Glutamatergic neuron (in vitro differentiated cells): ENCODE data around the gene RPAP3. TPM values are rescaled to one million over a fixed set of nuclear protein-coding genes. Genes with fewer than 3 reads are reported as not detected.
A peak's percentile ranks its signal among the peaks of the same experiment; 100 is the strongest.
"Not testable (repeated sequence)": the region's sequence is repeated elsewhere in the genome, so short reads cannot be mapped to it uniquely, and the experiment has no call there.

Experiments used
- DNase-seq: peaks from one replicate; pipeline ENCODE4 v3.0.0; 2022
- H3K27ac Mint-ChIP-seq: one replicate; pipeline ENCODE4 v1.8.0; 2020; ENCODE audit warnings: mild to moderate bottlenecking, mixed read lengths, inconsistent platforms; ENCODE audit not compliant: unreplicated experiment
- H3K27me3 Mint-ChIP-seq: one replicate; pipeline ENCODE4 v1.8.0; 2020; ENCODE audit warnings: mild to moderate bottlenecking, moderate library complexity, mixed read lengths, inconsistent platforms; ENCODE audit not compliant: unreplicated experiment
- H3K36me3 Mint-ChIP-seq: one replicate; pipeline ENCODE4 v1.8.0; 2020; ENCODE audit warnings: mild to moderate bottlenecking, mixed read lengths, inconsistent platforms; ENCODE audit not compliant: unreplicated experiment
- H3K4me1 Mint-ChIP-seq: one replicate; pipeline ENCODE4 v1.8.0; 2020; ENCODE audit warnings: mild to moderate bottlenecking, low read depth, mixed read lengths, inconsistent platforms; ENCODE audit not compliant: unreplicated experiment
- H3K4me3 Mint-ChIP-seq: one replicate; pipeline ENCODE4 v1.8.0; 2020; ENCODE audit warnings: mild to moderate bottlenecking, mixed read lengths, inconsistent platforms; ENCODE audit not compliant: unreplicated experiment
- H3K9me3 Mint-ChIP-seq: one replicate; pipeline ENCODE4 v1.8.0; 2020; ENCODE audit warnings: mild to moderate bottlenecking, moderate library complexity, mixed read lengths, inconsistent platforms; ENCODE audit not compliant: unreplicated experiment
- total RNA-seq: library from RNA; stranded (reverse); fragmentation: NEBNext Ultra II Directional; extraction: Animal tissue kit (Norgen Biotek cat#: 25700); gene quantifications from one replicate; pipeline ENCODE4 v1.2.1, GENCODE V29; 2021; ENCODE audit not compliant: unreplicated experiment
- TF ChIP-seq, protein P1 (sequence below): fragments of 200-600 bp; sonication (generic); IDR thresholded peaks from one replicate; pipeline ENCODE4 v1.5.0; 2021; ENCODE audit not compliant: partially characterized antibody, unreplicated experiment

Gene RPAP3
- total RNA-seq, 1 donor from 2014 or later, result 29.5 TPM

DNA sequence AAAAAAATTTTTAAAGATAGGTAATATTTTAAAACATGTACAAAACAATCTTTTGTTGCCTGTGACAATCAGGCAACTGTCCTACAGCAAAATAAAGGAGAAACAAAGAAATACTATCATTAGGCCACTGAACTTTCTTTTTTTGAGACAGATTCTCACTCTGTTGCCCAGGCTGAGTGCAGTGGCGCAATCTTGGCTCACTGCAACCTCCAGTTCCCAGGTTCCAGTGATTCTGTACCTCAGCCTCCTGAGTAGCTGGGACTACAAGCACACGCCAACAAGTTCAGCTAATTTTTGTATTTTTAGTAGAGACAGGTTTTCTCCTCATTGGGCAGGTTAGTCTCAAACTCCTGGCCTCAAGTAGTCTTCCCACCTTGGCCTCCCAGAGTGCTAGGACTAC lies 16.6 kb downstream of the RPAP3 start:
- H3K27me3 Mint-ChIP-seq, result no peaks in the 10 kb centered on the region
- DNase-seq, result no peak
- peaks cover 9% of the 10 kb centered on the region for H3K36me3 Mint-ChIP-seq
- TF ChIP-seq, protein P1, sequence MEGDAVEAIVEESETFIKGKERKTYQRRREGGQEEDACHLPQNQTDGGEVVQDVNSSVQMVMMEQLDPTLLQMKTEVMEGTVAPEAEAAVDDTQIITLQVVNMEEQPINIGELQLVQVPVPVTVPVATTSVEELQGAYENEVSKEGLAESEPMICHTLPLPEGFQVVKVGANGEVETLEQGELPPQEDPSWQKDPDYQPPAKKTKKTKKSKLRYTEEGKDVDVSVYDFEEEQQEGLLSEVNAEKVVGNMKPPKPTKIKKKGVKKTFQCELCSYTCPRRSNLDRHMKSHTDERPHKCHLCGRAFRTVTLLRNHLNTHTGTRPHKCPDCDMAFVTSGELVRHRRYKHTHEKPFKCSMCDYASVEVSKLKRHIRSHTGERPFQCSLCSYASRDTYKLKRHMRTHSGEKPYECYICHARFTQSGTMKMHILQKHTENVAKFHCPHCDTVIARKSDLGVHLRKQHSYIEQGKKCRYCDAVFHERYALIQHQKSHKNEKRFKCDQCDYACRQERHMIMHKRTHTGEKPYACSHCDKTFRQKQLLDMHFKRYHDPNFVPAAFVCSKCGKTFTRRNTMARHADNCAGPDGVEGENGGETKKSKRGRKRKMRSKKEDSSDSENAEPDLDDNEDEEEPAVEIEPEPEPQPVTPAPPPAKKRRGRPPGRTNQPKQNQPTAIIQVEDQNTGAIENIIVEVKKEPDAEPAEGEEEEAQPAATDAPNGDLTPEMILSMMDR, result no peak
- no peak overlapping the region for H3K4me3 Mint-ChIP-seq
- no peaks in the 10 kb centered on the region for H3K9me3 Mint-ChIP-seq
- H3K27ac Mint-ChIP-seq, result no peak overlapping the region
- peaks cover 3% of the 10 kb centered on the region for H3K4me1 Mint-ChIP-seq

DNA sequence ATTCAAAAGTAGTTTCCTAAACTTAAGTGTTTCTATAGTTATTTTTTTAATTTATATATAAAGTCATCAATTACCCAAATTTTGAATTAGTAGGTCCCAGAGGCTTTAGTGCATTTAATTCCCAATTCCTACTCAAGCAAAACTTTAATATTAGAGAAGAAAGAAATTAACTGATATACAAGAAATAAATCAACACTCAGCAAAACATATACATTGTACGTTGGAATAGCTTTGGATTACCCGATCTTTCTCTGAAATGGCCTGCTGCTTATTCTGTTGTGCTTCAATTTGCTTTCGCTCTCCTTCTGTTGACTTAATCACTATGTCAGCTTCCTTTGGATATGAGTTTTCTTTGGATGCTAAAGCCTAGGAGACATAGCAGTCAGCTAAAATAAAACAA lies 18.2 kb downstream of the RPAP3 start:
- Mint-ChIP-seq H3K4me3 (no peak overlapping the region), H3K27me3 (no peaks in the 10 kb centered on the region), H3K27ac (no peak overlapping the region), H3K4me1 (peaks cover 3% of the 10 kb centered on the region), H3K9me3 (no peaks in the 10 kb centered on the region), H3K36me3 (peaks cover 9% of the 10 kb centered on the region)
- no peak for DNase-seq
- TF ChIP-seq, protein P1, result no peak

DNA sequence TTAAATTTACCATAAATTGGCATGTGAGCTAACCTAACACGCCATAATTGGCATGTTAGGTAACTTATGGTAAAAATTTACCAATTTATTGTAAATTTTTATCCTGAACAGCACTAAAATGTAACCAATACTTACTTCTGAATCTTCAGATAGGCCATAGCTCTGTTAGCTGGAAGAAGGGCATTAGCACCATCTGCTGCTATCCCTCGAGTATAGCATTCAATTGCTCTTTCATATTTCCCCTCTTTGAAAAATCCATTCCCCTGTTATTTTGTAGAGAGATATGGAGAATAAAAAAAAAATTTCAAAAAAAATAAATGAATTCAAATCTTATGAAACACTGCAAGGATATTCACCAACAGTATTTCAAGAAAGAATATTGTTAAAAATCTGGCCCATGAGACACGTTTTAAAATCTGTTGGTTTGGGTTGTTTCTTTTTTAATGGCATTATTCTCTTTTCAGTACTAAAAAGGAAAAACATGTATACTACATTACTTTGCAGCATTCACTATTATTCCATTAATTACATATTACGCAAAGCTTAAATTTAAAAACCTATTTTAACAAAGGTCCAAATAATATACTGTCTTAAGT lies 19.1 kb downstream of the RPAP3 start:
- Mint-ChIP-seq H3K27ac (no peak overlapping the region), H3K27me3 (no peaks in the 10 kb centered on the region), H3K9me3 (no peaks in the 10 kb centered on the region), H3K4me1 (peaks cover 3% of the 10 kb centered on the region), H3K36me3 (peaks cover under 1% of the 10 kb centered on the region), H3K4me3 (no peak overlapping the region)
- no peak for DNase-seq
- TF ChIP-seq, protein P1, result peak; percentile 9

DNA sequence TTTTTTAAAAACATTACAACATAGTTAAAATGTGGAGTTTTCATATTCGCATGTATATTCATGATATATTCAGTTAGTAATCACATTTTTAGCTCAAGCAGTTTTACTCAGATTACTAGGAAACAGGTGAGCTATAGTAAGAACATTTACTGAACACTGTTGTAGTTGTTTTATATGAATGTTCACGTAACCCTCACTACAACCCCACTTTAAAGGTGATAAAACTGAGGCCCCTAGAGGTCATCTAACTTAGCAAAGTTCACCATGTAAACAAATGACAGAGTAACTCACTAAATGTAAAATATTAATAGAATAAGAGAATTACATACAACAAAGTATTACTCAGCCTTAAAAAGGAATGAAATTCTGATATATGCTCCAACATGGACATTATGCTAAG lies 26.0 kb downstream of the RPAP3 start:
- H3K27ac Mint-ChIP-seq, result no peak overlapping the region
- no peaks in the 10 kb centered on the region for H3K9me3 Mint-ChIP-seq
- no peak overlapping the region for H3K4me3 Mint-ChIP-seq
- no peak for DNase-seq
- H3K4me1 Mint-ChIP-seq, result no peaks in the 10 kb centered on the region
- no peaks in the 10 kb centered on the region for H3K27me3 Mint-ChIP-seq
- TF ChIP-seq, protein P1, result no peak
- peaks cover 4% of the 10 kb centered on the region for H3K36me3 Mint-ChIP-seq

GRCh38 chr12:47672068-47672467 lies 33.8 kb downstream of the RPAP3 start:
- TF ChIP-seq, protein P1, result no peak
- Mint-ChIP-seq H3K27me3 (no peaks in the 10 kb centered on the region), H3K36me3 (peaks cover 14% of the 10 kb centered on the region), H3K9me3 (no peaks in the 10 kb centered on the region), H3K4me3 (no peak overlapping the region), H3K27ac (no peak overlapping the region), H3K4me1 (peaks cover 5% of the 10 kb centered on the region)
- DNase-seq, result no peak

GRCh38 chr12:47667935-47668334 lies 37.9 kb downstream of the RPAP3 start:
- not testable (repeated sequence) for H3K27ac Mint-ChIP-seq, H3K4me3 Mint-ChIP-seq, DNase-seq, H3K36me3 Mint-ChIP-seq, H3K4me1 Mint-ChIP-seq, H3K9me3 Mint-ChIP-seq, H3K27me3 Mint-ChIP-seq
